H1 (cell line): ENCODE results near the gene NKAPD1. TPM values are rescaled to one million over a fixed set of nuclear protein-coding genes. Genes with fewer than 3 reads are reported as not detected.

ENCODE experiments used
- CTCF ChIA-PET: fragments of 300-600 bp; sonication (Branson Sonifier 250); formaldehyde crosslinking; loops from one replicate; lab custom pipeline; 2021; ENCODE audit not compliant: partially characterized antibody; lab: Charles Lee
- POLR2A ChIA-PET: fragments of 300-600 bp; sonication (Branson Sonifier 250); formaldehyde crosslinking; loops from one replicate; lab custom pipeline; 2021; ENCODE audit warnings: inconsistent platforms; ENCODE audit not compliant: partially characterized antibody; lab: Charles Lee
- DNase-seq, 2 experiments: peaks; one replicate each; pipeline versions ENCODE4 v3.0.0 to v3.0.0-alpha.2; 2010 to 2022; ENCODE audit warnings: low spot score in 2 of 2, low read depth in 1 of 2, mixed read lengths in 1 of 2
- FAIRE-seq: peaks from 2 replicates; lab custom pipeline; 2011; peaks lifted over from hg19 to GRCh38; lab: Jason Lieb, UNC
- H2AFZ ChIP-seq: 2 replicates; pipeline ENCODE4 v1.8.1; 2012; ENCODE audit warnings: low read length, inconsistent platforms
- H2AK5ac ChIP-seq: 2 replicates; pipeline ENCODE4 v1.6.1; 2013; ENCODE audit warnings: low read depth, low read length
- H2BK120ac ChIP-seq: replicated peaks from 2 replicates; pipeline ENCODE3; 2013; ENCODE audit warnings: low read depth, low read length, inconsistent platforms
- H2BK12ac ChIP-seq: 2 replicates; pipeline ENCODE4 v1.6.1; 2013; ENCODE audit warnings: low read depth, low read length
- H2BK15ac ChIP-seq: 2 replicates; pipeline ENCODE4 v1.6.1; 2013; ENCODE audit warnings: low read length
- H2BK20ac ChIP-seq: 2 replicates; pipeline ENCODE4 v1.6.1; 2013; ENCODE audit warnings: low read length
- H2BK5ac ChIP-seq: 2 replicates; pipeline ENCODE4 v1.6.1; 2013; ENCODE audit warnings: low read depth, low read length
- H3K14ac ChIP-seq: 2 replicates; pipeline ENCODE4 v1.6.1; 2013; ENCODE audit warnings: inconsistent platforms; ENCODE audit not compliant: insufficient read length
- H3K18ac ChIP-seq: 2 replicates; pipeline ENCODE4 v1.6.1; 2013; ENCODE audit warnings: low read length; ENCODE audit errors: extremely low read depth
- H3K23ac ChIP-seq: 2 replicates; pipeline ENCODE4 v1.6.1; 2013; ENCODE audit warnings: inconsistent platforms; ENCODE audit not compliant: insufficient read length
- H3K23me2 ChIP-seq: 2 replicates; pipeline ENCODE4 v1.6.1; 2013; ENCODE audit warnings: low read depth, low read length
- H3K27ac ChIP-seq: 2 replicates; pipeline ENCODE4 v1.6.1; 2011; ENCODE audit warnings: low read depth, low read length, inconsistent platforms
- H3K27me3 ChIP-seq, 4 experiments: replicated peaks in 1 of 4; 1 replicate in 1 of 4; 2 replicates in 3 of 4; pipeline versions ENCODE4 v1.6.1 to v1.8.1; 2011 to 2013; ENCODE audit warnings: low read length in 3 of 4, mild to moderate bottlenecking in 3 of 4, inconsistent platforms in 2 of 4, mixed read lengths in 2 of 4, moderate library complexity in 1 of 4; ENCODE audit not compliant: control insufficient read depth in 3 of 4, insufficient read depth in 3 of 4; ENCODE audit errors: extremely low read depth in 1 of 4
- H3K36me3 ChIP-seq, 4 experiments: 2 replicates each; pipeline versions ENCODE4 v1.6.1 to v1.8.1; 2011 to 2013; ENCODE audit warnings: mild to moderate bottlenecking in 4 of 4, low read length in 3 of 4, moderate library complexity in 2 of 4, control low read depth in 1 of 4, inconsistent platforms in 1 of 4; ENCODE audit not compliant: insufficient read depth in 4 of 4, control insufficient read depth in 2 of 4
- H3K4ac ChIP-seq: replicated peaks from 2 replicates; pipeline ENCODE3; 2013; ENCODE audit warnings: low read length, low read depth, mixed read lengths, inconsistent platforms; ENCODE audit not compliant: insufficient read length
- H3K4me1 ChIP-seq, 4 experiments: replicated peaks in 1 of 4; 1 replicate in 1 of 4; 2 replicates in 3 of 4; pipeline versions ENCODE4 v1.6.1 to v1.8.1; 2011 to 2013; ENCODE audit warnings: low read length in 3 of 4, inconsistent platforms in 2 of 4, mixed read lengths in 1 of 4; ENCODE audit not compliant: insufficient read depth in 4 of 4, control insufficient read depth in 3 of 4
- H3K4me2 ChIP-seq, 2 experiments: 2 replicates each; pipeline versions ENCODE4 v1.6.1 to v1.8.1; 2011 to 2013; ENCODE audit warnings: low read depth in 2 of 2, low read length in 2 of 2, control low read depth in 1 of 2, inconsistent platforms in 1 of 2, mild to moderate bottlenecking in 1 of 2; ENCODE audit not compliant: insufficient read depth in 1 of 2
- H3K4me3 ChIP-seq, 4 experiments: fragments of 200-600, 300-600 bp in 1 of 4; sonication (generic), shearing (Covaris generic), sonication (Bioruptor Twin) in 1 of 4; 2 replicates each; pipeline versions ENCODE4 v1.5.1 to v1.8.1; 2011 to 2016; ENCODE audit warnings: low read length in 4 of 4, low read depth in 3 of 4, control low read depth in 2 of 4, inconsistent platforms in 2 of 4, mild to moderate bottlenecking in 2 of 4, mixed read lengths in 1 of 4, moderate library complexity in 1 of 4; ENCODE audit not compliant: insufficient read depth in 2 of 4; ENCODE audit errors: extremely low read depth in 1 of 4
- H3K56ac ChIP-seq: replicated peaks from 2 replicates; pipeline ENCODE3; 2013; ENCODE audit warnings: low read depth, mild to moderate bottlenecking, mixed read lengths, low read length, inconsistent platforms; ENCODE audit not compliant: insufficient read length
- H3K79me1 ChIP-seq: 2 replicates; pipeline ENCODE4 v1.6.1; 2013; ENCODE audit warnings: low read depth, low read length, control low read depth
- H3K79me2 ChIP-seq, 2 experiments: 2 replicates each; pipeline versions ENCODE4 v1.6.1 to v1.8.1; 2012 to 2013; ENCODE audit warnings: low read length in 2 of 2, mild to moderate bottlenecking in 2 of 2, inconsistent platforms in 1 of 2; ENCODE audit not compliant: insufficient read depth in 2 of 2, control insufficient read depth in 1 of 2
- H3K9ac ChIP-seq, 4 experiments: replicated peaks in 1 of 4; 1 replicate in 1 of 4; 2 replicates in 3 of 4; pipeline versions ENCODE4 v1.6.1 to v1.8.1; 2011 to 2013; ENCODE audit warnings: low read depth in 3 of 4, low read length in 3 of 4, control low read depth in 2 of 4, mild to moderate bottlenecking in 2 of 4, moderate library complexity in 2 of 4, inconsistent platforms in 1 of 4; ENCODE audit errors: extremely low read depth in 1 of 4
- H3K9me3 ChIP-seq, 2 experiments: 2 replicates each; pipeline versions ENCODE4 v1.6.1 to v1.8.1; 2012 to 2013; ENCODE audit warnings: mild to moderate bottlenecking in 2 of 2, moderate library complexity in 2 of 2, control low read depth in 1 of 2, inconsistent platforms in 1 of 2, low read depth in 1 of 2, low read length in 1 of 2, mixed read lengths in 1 of 2; ENCODE audit not compliant: insufficient read depth in 2 of 2
- H4K20me1 ChIP-seq, 2 experiments: replicated peaks in 1 of 2; 2 replicates each; pipeline versions ENCODE3 to v1.8.1; 2011 to 2013; ENCODE audit warnings: inconsistent platforms in 2 of 2, low read length in 2 of 2, mild to moderate bottlenecking in 1 of 2; ENCODE audit not compliant: insufficient read depth in 2 of 2, control insufficient read depth in 1 of 2
- H4K5ac ChIP-seq: 2 replicates; pipeline ENCODE4 v1.6.1; 2013; ENCODE audit warnings: low read length, low read depth, mixed read lengths, inconsistent platforms; ENCODE audit not compliant: insufficient read length
- H4K8ac ChIP-seq: 2 replicates; pipeline ENCODE4 v1.8.0; 2013; ENCODE audit warnings: mild to moderate bottlenecking, moderate library complexity, low read length, inconsistent platforms; ENCODE audit not compliant: insufficient read depth; ENCODE audit errors: extremely low read depth
- H4K91ac ChIP-seq: replicated peaks from 2 replicates; pipeline ENCODE3; 2013; ENCODE audit warnings: low read length, mixed read lengths, inconsistent platforms; ENCODE audit not compliant: insufficient read length
- CEBPB ChIP-seq: IDR thresholded peaks from 2 replicates; pipeline ENCODE4 v1.6.1; 2012; ENCODE audit warnings: low read depth, low read length
- CTBP2 ChIP-seq: IDR thresholded peaks from 2 replicates; pipeline ENCODE4 v1.7.0; 2011; ENCODE audit warnings: borderline replicate concordance, mild to moderate bottlenecking, moderate library complexity, mixed read lengths, low read length; ENCODE audit not compliant: insufficient read depth, insufficient read length
- EGR1 ChIP-seq: IDR thresholded peaks from 2 replicates; pipeline ENCODE4 v1.6.1; 2011; ENCODE audit warnings: low read depth, low read length, borderline replicate concordance
- FOSL1 ChIP-seq: IDR thresholded peaks from 2 replicates; pipeline ENCODE4 v1.6.1; 2011; ENCODE audit warnings: mild to moderate bottlenecking, low read depth, low read length, moderate library complexity; ENCODE audit not compliant: insufficient read depth
- POLR2A ChIP-seq, 2 experiments: IDR thresholded peaks; 1 replicate in 1 of 2; 2 replicates in 1 of 2; pipeline ENCODE4 v1.6.1; 2011; ENCODE audit warnings: low read depth in 2 of 2, low read length in 2 of 2, mild to moderate bottlenecking in 2 of 2; ENCODE audit errors: control extremely low read depth in 1 of 2
- RAD21 ChIP-seq, 2 experiments: IDR thresholded peaks in 1 of 2; conservative IDR thresholded peaks in 1 of 2; 2 replicates each; pipeline ENCODE4 v1.6.1; 2011; ENCODE audit warnings: low read depth in 2 of 2, low read length in 2 of 2, improper control_type of control experiment in 1 of 2, inconsistent platforms in 1 of 2, mild to moderate bottlenecking in 1 of 2, moderate library complexity in 1 of 2
- SP1 ChIP-seq: IDR thresholded peaks from 2 replicates; pipeline ENCODE4 v1.6.1; 2011; ENCODE audit warnings: low read depth, low read length
- TBP ChIP-seq: IDR thresholded peaks from 2 replicates; pipeline ENCODE4 v1.6.1; 2011; ENCODE audit warnings: low read depth, low read length, improper control_type of control experiment
- WGBS, 2 experiments: shearing (Covaris generic) in 1 of 2; methylation state at CpG; one replicate each; pipeline versions ENCODE4 v1.1.6 to v1.1.7; 2013 to 2015; ENCODE audit warnings: low lambda C conversion rate in 2 of 2, mixed read lengths in 2 of 2, inconsistent platforms in 1 of 2, low coverage in 1 of 2, missing lambda C conversion rate in 1 of 2; ENCODE audit not compliant: insufficient replicate concordance in 2 of 2, insufficient coverage in 1 of 2, insufficient read length in 1 of 2; ENCODE audit errors: extremely low coverage in 1 of 2, missing lambda C conversion rate in 1 of 2; 5-methylcytosine and 5-hydroxymethylcytosine counted together
- polyA plus RNA-seq, 7 experiments: library from polyadenylated mRNA; depleted of rRNA in 3 of 7; stranded (reverse) in 5 of 7; unstranded in 2 of 7; fragments of >200 nt in 5 of 7; fragments of 200-250 nt in 2 of 7; gene quantifications; 1 replicate in 5 of 7; 2 replicates in 1 of 7; 4 replicates in 1 of 7; pipeline versions ENCODE4 v1.2.1 to v1.2.3, GENCODE V29; 2011 to 2013; ENCODE audit warnings: missing spikeins in 2 of 7, mixed read lengths in 2 of 7
- total RNA-seq: library from RNA; stranded (reverse); fragmentation: NEBNext Ultra II Directional; extraction: Animal tissue kit (Norgen Biotek cat#: 25700); gene quantifications from 2 replicates; pipeline ENCODE4 v1.2.1, GENCODE V29; 2021

The NKAPD1 gene
- total and polyA plus RNA-seq, 2 of the 8 experiments (the other 6 are each of a cell fraction or from before 2014, with no cell fraction given) = 6.7 to 16.7 TPM

GRCh38 chr11:112103446-112103845 lies 29.3 kb downstream of the NKAPD1 start:
- no peak for FAIRE-seq

More at GRCh38 chr11:112103446-112103845, 29.3 kb downstream of the NKAPD1 start:
- Histone ChIP-seq H3K4me3 (no peak overlapping the region), H3K4me2 (no peak overlapping the region), H4K20me1 (no peaks in the 10 kb centered on the region), H2BK120ac (no peak overlapping the region), H4K91ac (no peak overlapping the region), H3K79me2 (no peaks in the 10 kb centered on the region), H2AK5ac (no peak overlapping the region), H4K8ac (no peak overlapping the region), H3K79me1 (no peaks in the 10 kb centered on the region), H3K27me3 (no peaks in the 10 kb centered on the region), H2BK15ac (no peak overlapping the region), H3K23me2 (no peaks in the 10 kb centered on the region), H3K27ac (no peak overlapping the region), H2BK20ac (no peak overlapping the region), H3K4ac (no peak overlapping the region), H2BK5ac (no peak overlapping the region), H3K4me1 (no peaks in the 10 kb centered on the region), H3K14ac (no peak overlapping the region), H2BK12ac (no peak overlapping the region), H3K56ac (no peak overlapping the region), H3K23ac (no peak overlapping the region), H3K18ac (no peak overlapping the region), H2AFZ (no peak overlapping the region), H3K9me3 (no peaks in the 10 kb centered on the region), H3K36me3 (no peaks in the 10 kb centered on the region), H3K9ac (no peak overlapping the region), H4K5ac (no peak overlapping the region)
- POLR2A ChIA-PET = no interaction called here
- DNase-seq = no peak
- CTCF ChIA-PET = interaction anchor here (0.6 to 12.8 kb wide), 4 partner anchors 10 to 241 kb away, joined by 3 to 104 read pairs (median 4); no protein-coding TSS in a partner anchor
- TF ChIP-seq EGR1 (no peak), POLR2A (IDR thresholded peaks at IDR 0.05; ENCODE audit: control extremely low read depth in 1 of 2, low read depth in 2 of 2, low read length in 2 of 2) (no peak), CTBP2 (no peak), FOSL1 (no peak), CEBPB (no peak), SP1 (no peak), RAD21 (IDR thresholded peaks at IDR 0.05 in 1 of 2, conservative IDR thresholded peaks at IDR 0.05 in 1 of 2; ENCODE audit: low read depth in 2 of 2, low read length in 2 of 2) (no peak), TBP (no peak)
- WGBS, 2 experiments = 96% methylated on average over 6 of the region's 6 CpGs; no CpG with 5 or more reads in 1 of the 2 experiments
